Activated CD4-positive, CD25-positive, alpha-beta regulatory T cell treated with anti-CD3 and anti-CD28 coated beads, Interleukin-2, amount 50 U/mL, for 72 hours (primary cell): ENCODE measurements around the gene TAL2.

Source experiments
- DNase-seq: peaks from one replicate; pipeline ENCODE4 v3.0.0; 2021

TAL2 gene

GRCh38 chr9:105711867-105712266, 49.6 kb downstream of the TAL2 start:
- DNase-seq, result no peak

- DNase-seq, result no peak
Observed at GRCh38 chr9:105712297-105712696, 50.0 kb downstream of the TAL2 start.
